GM21619 (cell line): ENCODE results near the gene FXYD6.

Experiments
- ATAC-seq: cut with Tn5 transposase; IDR thresholded peaks from one replicate; pipeline ENCODE4 v1.9.1; 2021; ENCODE audit not compliant: unreplicated experiment

FXYD6 gene

GRCh38 chr11:117910941-117911655 lies 34.6 kb upstream of the FXYD6 start:
- no peak for ATAC-seq

- no peak for ATAC-seq
Observed at GRCh38 chr11:117910525-117910924, 34.1 kb upstream of the FXYD6 start.

- no peak for ATAC-seq
Observed at GRCh38 chr11:117909611-117910382, 33.3 kb upstream of the FXYD6 start.

DNA sequence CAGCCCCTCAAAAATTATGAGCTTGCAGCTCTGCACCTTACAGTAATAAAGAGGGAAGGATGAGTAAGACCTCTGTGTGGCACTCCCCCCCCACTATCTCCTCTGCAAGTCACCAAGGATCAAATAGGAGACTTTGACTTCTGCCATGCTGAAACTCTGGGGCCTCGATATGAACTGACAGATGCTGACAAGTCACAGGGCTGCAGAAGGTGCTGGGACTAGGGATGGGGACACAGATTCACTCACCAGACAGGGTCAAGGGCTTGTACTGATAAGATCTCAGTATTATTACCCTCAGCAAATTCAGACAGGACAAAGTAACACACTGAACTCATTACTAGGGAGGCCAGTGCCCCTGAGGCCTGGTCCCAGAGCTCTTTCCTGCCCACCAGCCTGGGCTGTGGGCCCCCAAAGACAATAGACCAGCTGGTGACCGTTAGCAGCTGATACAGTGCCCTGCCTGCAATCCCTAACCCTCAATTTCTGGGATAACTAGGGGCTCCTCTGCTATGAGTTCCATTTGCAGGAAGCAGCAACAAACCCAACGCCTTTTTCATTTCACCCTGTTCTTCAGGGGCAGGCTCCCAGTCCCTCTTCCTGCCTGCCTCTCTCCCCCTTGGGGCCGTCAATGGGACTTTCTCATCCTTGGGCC lies 32.6 kb upstream of the FXYD6 start:
- no peak for ATAC-seq

DNA sequence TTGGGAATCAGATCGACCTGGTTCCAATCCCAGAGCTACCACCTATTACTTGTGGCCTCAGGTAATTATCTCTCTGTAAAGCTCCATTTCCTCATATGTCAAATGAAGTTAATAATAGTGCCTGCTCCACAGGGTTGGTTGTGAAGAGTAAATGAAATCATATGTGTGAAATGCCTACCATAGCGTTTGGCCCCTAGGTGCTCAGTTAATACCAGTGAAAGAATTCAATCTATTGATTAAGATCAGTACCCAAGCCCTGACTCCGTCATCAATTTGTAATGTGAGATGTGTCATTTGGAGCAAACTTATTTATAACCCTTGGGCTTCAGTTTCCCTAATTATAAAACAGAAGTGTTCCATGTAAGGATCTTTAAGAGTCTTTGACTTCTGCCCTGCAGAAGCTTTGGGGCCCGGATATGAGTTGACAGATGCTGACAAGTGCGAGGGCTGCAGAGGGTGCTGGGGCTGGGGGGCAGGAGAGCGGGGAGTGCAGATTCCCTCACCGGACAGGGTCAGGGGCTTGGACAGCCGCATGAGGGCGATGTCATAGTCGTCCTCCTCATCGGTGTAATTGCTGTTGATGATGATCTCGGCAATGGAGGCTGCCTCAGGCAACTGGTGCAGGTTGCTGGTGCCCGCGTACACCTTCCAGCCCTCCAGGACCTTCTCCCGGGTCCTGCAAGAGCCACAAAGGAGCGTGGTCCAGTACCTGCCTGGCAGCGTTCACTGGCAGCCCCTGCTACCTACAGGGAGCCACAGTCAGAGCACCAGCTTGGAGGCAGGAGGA lies 31.8 kb upstream of the FXYD6 start:
- ATAC-seq: no peak

DNA sequence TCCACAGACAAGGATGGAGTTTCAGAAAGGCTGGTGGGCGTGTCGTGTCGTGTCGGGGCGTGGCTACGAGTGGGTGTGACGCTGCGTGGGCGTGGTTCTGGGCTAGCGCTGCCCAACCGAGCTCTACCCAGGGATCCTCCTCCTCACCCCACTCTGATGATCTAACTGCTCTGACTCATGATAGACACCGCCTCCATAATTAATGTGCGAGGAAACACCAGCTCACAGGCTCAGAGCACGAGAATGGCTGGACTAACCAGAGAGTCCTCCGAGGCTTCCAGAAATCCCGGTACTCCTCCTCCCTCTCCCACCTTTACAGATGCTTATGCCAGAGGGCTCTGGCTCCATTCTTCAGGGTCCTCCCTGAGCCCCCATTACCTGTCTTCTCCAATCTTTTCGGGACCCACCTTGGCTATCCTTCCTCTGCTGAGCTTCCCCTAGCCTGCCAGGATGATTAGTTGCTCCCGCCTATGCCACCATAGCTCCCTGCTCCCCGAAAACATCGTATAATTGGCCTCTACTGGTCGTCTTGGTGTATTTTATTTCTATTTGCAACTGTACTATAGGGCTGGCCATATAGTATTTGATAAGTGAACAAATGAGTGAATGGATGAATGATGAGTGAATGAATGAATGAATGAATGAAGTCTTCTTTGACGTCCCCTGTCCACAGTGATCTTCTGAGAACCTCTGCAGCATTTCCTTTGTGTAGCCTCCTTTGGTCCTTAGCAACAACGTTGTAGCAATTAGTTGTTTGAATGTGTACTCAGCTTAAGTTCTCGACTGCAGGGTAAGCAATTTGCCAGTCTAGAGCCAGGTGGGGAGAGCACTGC lies 31.0 kb upstream of the FXYD6 start:
- no peak for ATAC-seq

DNA sequence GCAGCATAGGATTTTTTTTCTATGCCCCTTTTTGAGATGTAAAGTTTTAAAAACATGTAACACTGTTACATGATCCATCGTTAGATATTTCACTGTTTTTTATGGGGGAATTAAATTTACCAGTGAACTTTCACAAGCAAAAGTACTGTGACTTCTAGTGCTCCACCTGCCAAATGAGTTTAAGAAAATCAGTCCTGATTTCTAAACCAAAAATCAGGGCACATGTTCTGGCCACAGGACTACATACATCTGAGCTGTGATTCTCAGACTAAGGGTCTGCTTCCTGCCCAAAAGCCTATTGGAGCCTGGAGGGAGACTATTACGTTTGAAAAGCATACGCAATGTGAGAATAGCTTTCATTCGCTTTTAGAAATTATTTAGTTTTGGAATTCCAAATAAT lies 30.3 kb upstream of the FXYD6 start:
- no peak for ATAC-seq

DNA sequence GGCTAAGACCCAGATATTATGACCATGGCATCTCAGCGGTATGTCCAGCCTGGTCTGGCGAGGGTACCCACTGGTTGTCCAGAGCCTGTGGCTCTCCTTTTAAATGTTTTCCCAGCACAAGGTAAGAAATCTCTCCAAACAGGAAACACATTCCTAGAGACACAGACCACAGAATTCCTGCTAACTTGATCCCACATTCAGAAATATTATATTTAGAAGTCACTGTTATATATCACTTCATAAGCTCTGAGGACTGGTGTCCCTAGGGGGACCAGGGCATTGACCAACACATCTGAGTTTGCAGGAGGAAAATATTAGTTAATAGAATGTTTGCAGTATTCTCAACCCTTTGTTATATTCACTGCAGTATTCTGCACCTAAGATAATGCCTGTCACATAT lies 29.7 kb upstream of the FXYD6 start:
- no peak for ATAC-seq

GRCh38 chr11:117905524-117905923 lies 29.1 kb upstream of the FXYD6 start:
- ATAC-seq: no peak

GRCh38 chr11:117903505-117904382 lies 27.3 kb upstream of the FXYD6 start:
- ATAC-seq: no peak

DNA sequence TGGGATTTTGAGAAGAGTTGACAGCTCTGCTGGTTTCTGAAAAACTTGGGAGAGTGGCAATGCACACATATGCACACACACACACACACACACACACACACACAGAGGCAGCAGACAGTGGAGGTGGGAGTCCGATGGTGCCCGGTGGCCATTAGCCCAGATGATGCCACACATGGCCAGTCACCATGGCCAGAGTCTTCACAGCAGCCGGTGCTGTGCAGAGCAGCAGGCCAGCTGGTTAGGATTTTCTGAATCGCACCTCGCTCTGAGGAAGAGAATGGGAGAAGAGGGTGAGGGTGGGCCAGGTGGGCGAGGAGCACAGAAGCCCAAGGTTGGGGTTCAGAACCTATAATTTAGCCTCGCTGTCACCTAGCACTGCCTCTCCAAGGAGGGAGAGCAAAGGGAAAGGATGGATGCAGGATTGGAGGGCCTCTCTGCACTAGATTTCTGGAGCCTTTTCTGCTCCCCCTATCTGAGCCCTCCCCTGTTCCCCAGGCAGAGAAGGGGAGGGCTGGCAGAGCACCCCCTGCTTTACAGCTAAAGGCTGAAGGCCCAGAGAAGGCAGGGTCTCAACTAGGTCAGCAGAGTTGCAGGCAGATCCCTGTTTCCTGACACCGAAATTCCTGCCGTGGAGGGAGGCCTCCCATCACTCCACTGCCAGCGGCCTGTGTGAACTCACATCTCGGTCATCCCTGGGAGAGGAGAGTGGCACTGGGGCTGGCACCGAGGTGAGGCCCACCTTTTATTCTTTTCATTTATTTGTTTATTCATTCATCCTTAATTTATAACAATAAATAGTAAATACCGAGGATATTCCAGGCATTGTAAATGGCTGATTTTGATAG lies 25.8 kb upstream of the FXYD6 start:
- ATAC-seq: no peak

- ATAC-seq: no peak
Observed at GRCh38 chr11:117901601-117902000, 25.1 kb upstream of the FXYD6 start.

DNA sequence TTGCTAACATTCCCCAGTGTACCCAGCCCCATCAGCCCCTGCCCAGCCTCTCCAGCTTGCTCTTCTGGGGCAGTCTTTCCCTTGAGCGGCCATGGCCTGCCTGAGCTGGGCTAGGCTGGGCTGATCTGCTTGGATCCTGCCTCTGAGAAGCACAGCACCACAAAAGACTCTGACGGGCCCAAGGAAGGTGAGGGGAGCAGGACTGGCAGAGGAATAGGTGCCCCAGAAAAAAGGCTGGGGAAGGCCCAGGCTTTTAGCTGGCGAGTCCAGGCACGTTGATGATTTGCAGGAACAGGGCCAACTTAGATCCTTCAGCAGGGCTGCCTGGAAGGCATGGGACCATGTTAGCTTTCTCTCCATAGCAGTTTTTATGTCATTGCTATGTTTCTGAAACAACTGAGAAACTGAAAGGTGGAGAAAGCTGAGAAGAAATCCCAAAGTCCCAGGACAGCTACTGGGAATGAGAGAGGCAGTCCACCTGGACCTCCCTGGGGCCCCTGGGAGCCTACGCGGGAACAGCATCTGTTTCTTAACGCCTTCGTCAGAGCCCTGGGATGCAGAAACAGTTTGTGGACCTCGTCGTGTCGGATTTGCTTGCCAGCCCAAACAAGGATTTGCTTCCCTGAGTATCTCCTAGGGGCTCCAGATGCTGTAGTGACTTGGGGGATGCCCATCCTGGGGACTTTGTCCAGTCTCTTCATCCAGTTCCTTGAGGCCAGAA lies 24.4 kb upstream of the FXYD6 start:
- no peak for ATAC-seq

GRCh38 chr11:117900121-117900648 lies 23.7 kb upstream of the FXYD6 start:
- no peak for ATAC-seq

DNA sequence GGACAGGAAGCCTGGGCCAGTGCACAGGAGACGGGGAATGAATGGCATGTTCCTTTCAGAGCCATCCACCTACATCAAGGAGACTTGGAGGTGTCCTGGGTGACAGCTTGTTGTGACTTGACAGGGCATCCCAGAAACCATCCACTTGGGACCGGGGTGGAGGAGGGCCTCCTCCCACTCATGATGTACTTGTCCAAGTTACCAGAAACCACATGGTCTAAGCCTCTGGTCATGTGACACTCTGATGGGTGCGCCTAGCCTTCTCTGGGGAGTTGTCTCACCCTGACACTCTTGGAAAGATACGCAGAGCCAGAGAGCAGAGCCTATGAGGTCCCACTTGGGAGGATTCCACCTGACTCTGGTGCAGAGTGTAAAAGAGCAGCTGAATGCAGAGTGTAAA lies 21.6 kb upstream of the FXYD6 start:
- ATAC-seq: no peak

DNA sequence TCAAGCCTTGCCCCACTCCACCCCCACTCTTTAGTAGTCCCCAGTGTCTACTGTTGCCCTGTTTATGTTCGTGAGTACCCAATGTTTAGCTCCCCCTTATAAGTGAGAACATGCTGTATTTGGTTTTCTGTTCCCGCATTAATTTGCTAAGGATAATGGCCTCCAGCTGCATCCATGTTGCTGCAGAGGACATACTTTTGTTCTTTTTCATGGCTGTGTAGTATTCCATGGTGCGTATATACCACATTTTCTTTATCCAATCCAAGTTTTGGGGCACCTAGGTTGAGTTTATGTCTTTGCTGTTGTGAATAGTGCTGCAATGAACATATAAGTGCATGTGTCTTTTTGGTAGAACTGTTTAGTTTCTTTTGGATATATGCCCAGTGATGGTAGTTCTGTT lies 16.2 kb upstream of the FXYD6 start:
- ATAC-seq: no peak

- ATAC-seq: no peak
Observed at GRCh38 chr11:117891362-117891761, 14.9 kb upstream of the FXYD6 start.

- no peak for ATAC-seq
Observed at GRCh38 chr11:117888139-117888566, 11.7 kb upstream of the FXYD6 start.
